Activated naive CD4-positive, alpha-beta T cell treated with anti-CD3 and anti-CD28 coated beads, Interleukin-2, amount 50 U/mL, for 24 hours (primary cell): ENCODE results near the gene PKHD1.

ENCODE experiments used
- H3K27ac Mint-ChIP-seq: one replicate; pipeline ENCODE4 v1.8.0; 2021; ENCODE audit warnings: mild to moderate bottlenecking, mixed read lengths
- H3K27me3 Mint-ChIP-seq: one replicate; pipeline ENCODE4 v1.8.0; 2021; ENCODE audit warnings: mixed read lengths
- H3K36me3 Mint-ChIP-seq: one replicate; pipeline ENCODE4 v1.8.0; 2021; ENCODE audit warnings: mixed read lengths
- H3K4me1 Mint-ChIP-seq: one replicate; pipeline ENCODE4 v1.8.0; 2021; ENCODE audit warnings: mixed read lengths
- H3K4me3 Mint-ChIP-seq: one replicate; pipeline ENCODE4 v1.8.0; 2021; ENCODE audit warnings: mild to moderate bottlenecking, mixed read lengths
- H3K9me3 Mint-ChIP-seq: one replicate; pipeline ENCODE4 v1.8.0; 2021; ENCODE audit warnings: mixed read lengths

PKHD1 gene

DNA sequence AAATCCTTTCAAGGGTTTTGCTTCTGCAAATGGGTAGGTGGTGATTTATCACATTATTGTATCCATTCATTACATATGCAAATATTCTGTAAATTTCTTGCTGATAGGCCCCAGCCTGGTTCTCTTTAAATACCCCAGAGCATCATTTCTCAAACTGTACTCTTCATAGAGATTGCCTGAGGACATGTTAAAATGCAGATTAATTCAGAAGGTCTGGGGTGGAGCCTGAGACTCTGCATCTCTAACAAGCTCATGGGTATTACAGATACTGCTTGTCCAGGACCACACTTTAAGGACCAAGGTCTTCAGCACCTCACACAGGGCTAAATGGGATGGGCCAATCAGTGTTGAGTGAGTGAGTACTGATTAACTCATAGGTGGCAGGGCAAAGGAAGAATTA is 46.3 kb downstream of the PKHD1 start:
- no peak overlapping the region for H3K27ac Mint-ChIP-seq
- no peaks in the 10 kb centered on the region for H3K36me3 Mint-ChIP-seq
- peaks cover 12% of the 10 kb centered on the region for H3K27me3 Mint-ChIP-seq
- H3K4me3 Mint-ChIP-seq = no peak overlapping the region
- H3K9me3 Mint-ChIP-seq = peaks cover 4% of the 10 kb centered on the region
- H3K4me1 Mint-ChIP-seq = no peaks in the 10 kb centered on the region

DNA sequence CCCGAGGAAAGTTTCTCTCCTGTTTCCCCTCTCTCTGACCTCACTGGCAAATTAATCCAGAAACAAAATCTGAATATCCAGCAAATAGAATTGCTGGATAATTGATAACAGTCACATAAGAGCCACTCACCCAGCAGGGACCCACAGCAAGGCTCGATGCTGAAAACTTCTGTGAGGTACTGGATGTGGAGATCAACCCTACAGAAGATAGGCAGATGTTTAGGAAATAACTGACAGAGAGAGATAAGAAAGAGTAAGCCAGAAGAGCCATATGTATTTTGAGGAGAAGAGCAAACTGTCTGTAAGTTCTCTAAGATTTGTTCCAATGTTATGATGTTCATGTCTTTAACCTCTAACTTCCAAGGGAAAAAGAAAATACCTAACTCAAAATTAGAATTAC is 59.7 kb downstream of the PKHD1 start:
- Mint-ChIP-seq H3K4me1 (no peaks in the 10 kb centered on the region), H3K27ac (no peak overlapping the region), H3K27me3 (peaks cover 8% of the 10 kb centered on the region), H3K4me3 (no peak overlapping the region), H3K36me3 (peaks cover 1% of the 10 kb centered on the region), H3K9me3 (no peaks in the 10 kb centered on the region)

DNA sequence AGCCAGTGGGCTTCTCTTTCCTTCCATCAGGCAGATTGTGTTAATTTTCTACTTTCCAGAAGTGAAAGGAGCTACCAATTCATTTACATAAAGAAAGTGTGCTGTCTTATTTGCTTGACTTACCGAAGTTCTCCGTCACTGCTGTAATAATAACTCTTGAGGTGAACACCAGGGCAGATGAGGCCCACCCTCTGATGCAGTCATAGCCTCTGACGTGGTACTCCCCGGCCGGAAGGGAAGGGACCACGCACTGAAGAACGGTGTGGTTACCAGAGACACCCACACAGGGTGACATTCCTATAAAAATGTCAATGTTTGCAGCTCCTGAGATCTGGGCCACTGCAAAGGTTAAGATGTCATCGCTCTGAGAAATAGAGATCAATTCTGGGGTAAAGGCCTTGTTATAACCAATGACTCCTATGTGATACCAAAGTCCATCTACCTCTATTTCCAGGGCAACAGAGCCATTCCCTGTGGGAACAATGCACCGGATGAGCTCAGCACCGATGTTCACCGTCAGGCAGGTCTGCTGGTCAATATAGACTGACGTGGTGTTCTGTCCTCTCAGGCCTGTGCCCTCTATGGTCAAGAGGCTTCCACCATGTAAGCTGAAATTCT is 62.9 kb downstream of the PKHD1 start:
- no peak overlapping the region for H3K4me3 Mint-ChIP-seq
- H3K36me3 Mint-ChIP-seq = no peaks in the 10 kb centered on the region
- H3K27ac Mint-ChIP-seq = no peak overlapping the region
- H3K27me3 Mint-ChIP-seq = peaks cover 12% of the 10 kb centered on the region
- no peaks in the 10 kb centered on the region for H3K4me1 Mint-ChIP-seq
- H3K9me3 Mint-ChIP-seq = no peaks in the 10 kb centered on the region

DNA sequence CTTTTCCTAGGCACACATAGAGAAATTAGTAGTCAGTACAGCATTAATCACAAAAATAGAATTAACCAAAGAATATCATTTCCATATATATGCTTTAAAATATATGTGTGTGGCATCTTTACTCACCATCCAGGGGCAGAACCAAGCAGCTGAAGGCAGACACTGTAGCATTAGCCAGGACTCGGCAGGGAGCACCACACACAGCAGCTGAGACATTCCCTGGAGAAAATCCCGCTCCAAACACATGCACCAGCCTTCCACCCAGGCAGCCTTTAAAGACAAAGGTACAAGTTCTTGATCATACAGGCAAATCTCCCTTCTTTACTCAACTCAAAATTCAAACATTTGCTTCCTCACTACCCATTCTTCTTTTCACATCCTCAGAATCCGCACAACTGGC is 64.7 kb downstream of the PKHD1 start:
- no peaks in the 10 kb centered on the region for H3K4me1 Mint-ChIP-seq
- H3K27ac Mint-ChIP-seq = no peak overlapping the region
- H3K27me3 Mint-ChIP-seq = peaks cover 11% of the 10 kb centered on the region
- no peak overlapping the region for H3K4me3 Mint-ChIP-seq
- no peaks in the 10 kb centered on the region for H3K36me3 Mint-ChIP-seq
- H3K9me3 Mint-ChIP-seq = no peaks in the 10 kb centered on the region

DNA sequence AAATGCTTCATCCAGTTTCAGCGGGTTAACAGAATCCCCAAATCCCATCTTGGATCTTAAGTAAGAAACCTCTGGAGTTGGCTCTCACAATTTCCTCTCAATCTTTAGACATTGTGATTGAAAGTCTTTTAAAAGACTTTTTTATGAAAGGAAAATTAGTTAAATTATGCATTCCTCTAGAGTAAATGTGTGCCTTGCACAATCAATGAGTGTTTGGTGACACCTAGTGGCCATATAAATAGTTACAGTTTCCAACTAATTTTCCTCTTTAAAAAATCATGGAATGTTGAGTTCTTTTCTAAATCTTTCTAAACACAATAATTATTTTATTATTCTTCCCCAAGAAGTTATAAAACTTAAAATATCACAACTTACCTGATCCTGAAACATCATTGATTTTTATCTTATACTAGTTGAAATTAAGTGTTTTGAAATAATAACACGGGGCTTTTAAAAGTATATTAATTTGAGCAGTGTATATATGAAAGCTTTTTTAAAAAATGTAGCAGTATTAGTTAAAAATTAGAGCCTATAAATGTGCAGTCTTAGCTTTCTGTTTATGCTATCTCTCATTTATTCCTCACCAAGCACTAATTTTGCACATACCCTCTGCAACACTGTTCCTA is 66.4 kb downstream of the PKHD1 start:
- no peaks in the 10 kb centered on the region for H3K4me1 Mint-ChIP-seq
- no peaks in the 10 kb centered on the region for H3K9me3 Mint-ChIP-seq
- no peak overlapping the region for H3K4me3 Mint-ChIP-seq
- peaks cover 9% of the 10 kb centered on the region for H3K27me3 Mint-ChIP-seq
- no peaks in the 10 kb centered on the region for H3K36me3 Mint-ChIP-seq
- no peak overlapping the region for H3K27ac Mint-ChIP-seq

DNA sequence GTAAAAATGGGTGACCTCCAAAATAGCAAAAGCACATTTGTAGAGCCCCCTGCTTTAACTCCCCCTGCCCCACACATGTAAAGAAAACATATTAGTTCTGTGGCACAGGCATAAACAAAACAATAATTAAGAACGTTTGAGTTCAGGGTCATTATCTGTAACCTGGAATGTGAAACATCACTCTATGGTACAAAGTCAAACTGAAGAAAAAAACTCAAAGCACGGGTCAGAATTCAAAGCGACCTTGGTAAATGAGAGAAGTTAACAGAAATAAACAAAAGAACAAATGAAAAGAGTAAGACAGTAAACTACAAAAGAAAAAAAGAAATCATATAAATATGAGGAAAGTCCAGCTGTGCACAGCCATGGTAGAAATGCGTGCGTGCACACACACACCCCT is 67.5 kb downstream of the PKHD1 start:
- Mint-ChIP-seq H3K36me3 (no peaks in the 10 kb centered on the region), H3K4me1 (no peaks in the 10 kb centered on the region), H3K27me3 (peaks cover 9% of the 10 kb centered on the region), H3K4me3 (no peak overlapping the region), H3K9me3 (no peaks in the 10 kb centered on the region), H3K27ac (no peak overlapping the region)

DNA sequence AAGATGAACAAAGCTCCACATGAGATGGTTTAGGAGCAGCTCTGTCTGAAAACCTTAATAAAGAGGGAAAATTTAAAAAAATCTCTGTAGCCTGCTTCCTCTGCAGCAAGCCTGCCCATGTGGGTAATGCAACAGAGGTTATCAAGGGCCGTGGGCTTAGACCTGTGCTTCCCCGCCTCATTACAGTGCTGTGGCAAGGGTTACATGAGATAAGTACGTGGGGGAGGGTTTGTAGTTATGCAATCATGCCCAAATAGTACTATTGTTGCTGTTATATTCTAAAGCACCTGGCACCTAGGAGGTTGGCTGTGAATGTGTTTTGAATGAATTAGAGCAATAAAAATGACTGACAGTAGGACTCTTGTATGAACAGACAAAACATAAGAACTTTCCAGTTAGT is 68.3 kb downstream of the PKHD1 start:
- no peaks in the 10 kb centered on the region for H3K36me3 Mint-ChIP-seq
- peaks cover 13% of the 10 kb centered on the region for H3K27me3 Mint-ChIP-seq
- no peak overlapping the region for H3K4me3 Mint-ChIP-seq
- no peaks in the 10 kb centered on the region for H3K4me1 Mint-ChIP-seq
- H3K27ac Mint-ChIP-seq = no peak overlapping the region
- H3K9me3 Mint-ChIP-seq = no peaks in the 10 kb centered on the region

DNA sequence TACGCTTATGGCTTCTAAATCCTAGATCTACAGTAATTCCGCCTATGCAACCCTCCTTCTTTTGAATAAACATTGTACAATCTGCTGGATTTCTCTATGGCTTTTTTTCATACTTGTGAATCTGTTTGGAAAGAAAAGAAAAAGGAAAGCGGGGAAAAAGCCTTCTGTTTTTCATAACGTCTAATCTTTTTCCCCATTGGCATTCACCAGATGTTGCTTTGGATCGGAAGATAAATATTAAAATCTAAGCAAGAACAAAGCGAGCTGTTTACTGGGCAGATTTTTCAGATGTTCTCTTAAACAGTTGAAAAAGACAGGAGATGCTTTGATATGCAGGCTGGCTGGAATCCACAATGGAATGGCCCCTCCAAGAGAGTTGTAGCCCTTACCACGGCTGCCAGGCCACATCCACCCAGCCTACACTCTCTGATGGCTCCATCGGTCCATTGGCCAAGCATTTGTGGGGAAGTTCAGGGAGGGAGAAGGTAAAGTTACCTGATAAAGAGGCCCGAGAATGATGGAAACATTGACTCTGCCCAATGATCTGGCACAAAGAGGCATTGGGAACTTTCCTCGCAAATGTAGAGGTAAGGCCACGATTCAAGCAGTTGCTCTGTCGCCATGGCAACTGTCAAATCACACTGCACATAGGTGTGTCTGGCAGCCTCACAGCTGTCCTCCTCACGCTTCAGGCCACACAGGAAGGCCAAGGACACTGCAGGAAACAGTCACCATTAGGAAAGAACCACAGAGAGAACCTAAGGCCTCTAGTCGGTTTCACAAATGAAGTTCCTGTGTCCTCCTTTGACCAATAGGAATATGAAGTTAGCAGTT is 70.3 kb downstream of the PKHD1 start:
- H3K27me3 Mint-ChIP-seq = peaks cover 15% of the 10 kb centered on the region
- no peak overlapping the region for H3K4me3 Mint-ChIP-seq
- H3K9me3 Mint-ChIP-seq = no peaks in the 10 kb centered on the region
- no peaks in the 10 kb centered on the region for H3K36me3 Mint-ChIP-seq
- H3K4me1 Mint-ChIP-seq = no peaks in the 10 kb centered on the region
- H3K27ac Mint-ChIP-seq = no peak overlapping the region

DNA sequence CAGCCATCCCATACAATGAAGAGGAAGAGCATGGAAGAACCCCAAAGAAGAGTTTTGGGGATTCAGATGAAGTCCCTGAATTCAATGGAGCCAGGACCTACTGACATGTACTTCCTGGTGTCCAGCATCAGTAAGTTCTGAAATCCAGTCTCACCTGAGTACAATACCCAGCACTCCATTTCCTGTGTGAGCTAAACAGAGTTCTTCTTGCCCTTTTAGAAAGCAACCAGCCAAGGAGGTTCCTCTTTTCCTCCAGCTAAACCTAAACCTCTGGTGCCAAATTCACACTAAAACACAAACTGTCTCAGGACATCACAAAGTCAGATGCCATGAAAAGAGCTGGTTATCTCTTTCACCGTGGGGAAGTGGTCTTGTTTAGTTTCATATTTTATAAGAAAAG is 71.5 kb downstream of the PKHD1 start:
- Mint-ChIP-seq H3K27ac (no peak overlapping the region), H3K36me3 (no peaks in the 10 kb centered on the region), H3K27me3 (peaks cover 11% of the 10 kb centered on the region), H3K4me3 (no peak overlapping the region), H3K4me1 (no peaks in the 10 kb centered on the region), H3K9me3 (no peaks in the 10 kb centered on the region)

DNA sequence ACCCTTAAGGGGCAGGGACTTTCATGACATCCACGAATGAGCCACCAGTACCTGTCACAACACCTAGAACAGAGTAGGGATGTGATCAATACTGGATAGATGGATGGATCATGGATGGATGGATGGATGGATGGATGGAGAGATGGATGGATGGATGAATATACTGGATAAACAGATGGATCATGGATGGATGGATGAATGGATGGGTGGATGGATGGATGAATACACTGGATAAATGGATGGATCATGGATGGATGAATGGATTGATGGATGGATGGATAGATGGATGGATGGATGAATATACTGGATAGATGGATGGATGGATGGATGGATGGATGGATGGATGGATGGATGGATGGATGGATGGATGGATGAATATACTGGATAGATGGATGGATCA is 73.0 kb downstream of the PKHD1 start:
- H3K27me3 Mint-ChIP-seq = peaks cover 7% of the 10 kb centered on the region
- H3K4me1 Mint-ChIP-seq = no peaks in the 10 kb centered on the region
- H3K9me3 Mint-ChIP-seq = no peaks in the 10 kb centered on the region
- H3K4me3 Mint-ChIP-seq = no peak overlapping the region
- H3K36me3 Mint-ChIP-seq = no peaks in the 10 kb centered on the region
- H3K27ac Mint-ChIP-seq = no peak overlapping the region

DNA sequence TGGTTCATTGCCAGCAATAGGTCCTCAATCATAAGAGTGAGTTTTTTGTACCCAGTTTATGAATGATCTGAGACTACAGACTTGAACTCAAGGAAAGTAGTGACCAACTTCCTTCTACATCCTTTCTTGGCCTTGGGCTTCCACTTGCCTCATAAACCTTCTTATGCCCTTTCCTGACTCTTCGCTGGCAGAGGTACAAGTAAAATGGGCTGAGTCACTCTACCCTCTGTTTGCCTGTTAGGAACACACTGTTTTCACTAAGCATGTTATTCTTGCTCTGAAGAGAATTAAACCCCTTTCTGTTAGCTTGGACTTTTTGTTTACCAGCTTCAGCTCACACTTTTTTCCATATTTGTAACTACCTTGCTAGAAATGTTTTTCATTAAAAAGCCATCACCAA is 74.4 kb downstream of the PKHD1 start:
- Mint-ChIP-seq H3K36me3 (no peaks in the 10 kb centered on the region), H3K4me3 (no peak overlapping the region), H3K9me3 (no peaks in the 10 kb centered on the region), H3K27ac (no peak overlapping the region), H3K27me3 (peaks cover 7% of the 10 kb centered on the region), H3K4me1 (no peaks in the 10 kb centered on the region)

DNA sequence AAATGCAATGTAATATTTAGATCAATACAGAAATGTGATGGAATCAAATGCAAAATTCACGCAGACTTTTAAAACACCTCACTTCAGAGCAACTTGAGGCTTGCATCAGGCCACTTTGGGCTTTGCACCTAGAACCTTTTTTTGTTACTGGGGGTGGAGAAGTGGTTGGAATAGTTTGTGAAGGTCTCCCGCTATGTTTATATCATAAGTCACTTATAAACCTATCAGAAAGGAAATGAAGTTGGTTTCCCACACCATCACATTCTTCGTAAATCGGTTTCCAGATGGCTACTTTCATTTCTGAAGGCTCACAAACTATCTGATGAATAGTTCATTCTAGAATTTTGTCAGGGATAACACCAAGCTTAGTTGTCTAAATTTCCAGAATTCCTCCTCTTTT is 74.8 kb downstream of the PKHD1 start:
- no peak overlapping the region for H3K27ac Mint-ChIP-seq
- H3K9me3 Mint-ChIP-seq = no peaks in the 10 kb centered on the region
- no peaks in the 10 kb centered on the region for H3K36me3 Mint-ChIP-seq
- H3K4me1 Mint-ChIP-seq = no peaks in the 10 kb centered on the region
- H3K4me3 Mint-ChIP-seq = no peak overlapping the region
- peaks cover 9% of the 10 kb centered on the region for H3K27me3 Mint-ChIP-seq

DNA sequence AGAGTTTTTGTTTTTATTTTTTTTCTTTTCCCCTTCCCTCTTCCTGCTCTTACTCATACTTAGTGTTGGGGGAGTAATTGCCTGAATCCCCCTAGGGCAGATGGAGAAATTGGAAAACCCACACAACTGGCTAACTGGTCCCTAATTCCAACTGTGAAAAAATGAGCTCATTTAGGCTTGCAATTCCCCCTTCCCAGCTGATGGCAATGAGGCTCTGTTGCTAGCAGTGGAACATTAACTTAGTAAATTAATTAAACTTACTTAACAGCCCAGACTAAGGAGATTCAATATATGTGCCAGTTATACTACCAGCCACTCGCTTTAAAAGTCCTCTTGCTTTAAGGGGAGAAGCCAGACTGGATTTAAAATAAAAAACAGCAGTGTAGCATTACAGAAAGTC is 76.6 kb downstream of the PKHD1 start:
- peaks cover 11% of the 10 kb centered on the region for H3K27me3 Mint-ChIP-seq
- H3K27ac Mint-ChIP-seq = no peak overlapping the region
- no peaks in the 10 kb centered on the region for H3K36me3 Mint-ChIP-seq
- no peaks in the 10 kb centered on the region for H3K9me3 Mint-ChIP-seq
- H3K4me1 Mint-ChIP-seq = no peaks in the 10 kb centered on the region
- H3K4me3 Mint-ChIP-seq = no peak overlapping the region

DNA sequence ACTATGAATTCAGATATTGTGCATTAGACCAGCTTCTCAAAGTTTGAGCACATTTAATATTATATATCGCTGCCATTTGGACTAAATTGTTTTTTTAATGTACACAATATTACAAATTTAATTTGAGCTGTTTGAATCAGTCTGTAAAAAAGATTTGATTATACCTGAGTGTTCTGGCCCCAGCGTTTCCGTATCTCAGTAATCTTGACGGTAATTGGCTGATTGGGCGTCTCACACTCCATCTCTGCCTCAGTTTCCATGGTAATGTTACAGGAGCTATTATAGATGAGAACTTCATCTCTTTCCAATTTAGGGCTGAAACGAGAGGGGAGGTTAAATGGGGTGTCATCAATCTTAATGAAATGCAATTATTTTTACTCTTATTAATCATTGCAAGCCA is 77.3 kb downstream of the PKHD1 start:
- Mint-ChIP-seq H3K27ac (no peak overlapping the region), H3K4me1 (no peaks in the 10 kb centered on the region), H3K36me3 (no peaks in the 10 kb centered on the region), H3K27me3 (peaks cover 11% of the 10 kb centered on the region), H3K9me3 (no peaks in the 10 kb centered on the region), H3K4me3 (no peak overlapping the region)

DNA sequence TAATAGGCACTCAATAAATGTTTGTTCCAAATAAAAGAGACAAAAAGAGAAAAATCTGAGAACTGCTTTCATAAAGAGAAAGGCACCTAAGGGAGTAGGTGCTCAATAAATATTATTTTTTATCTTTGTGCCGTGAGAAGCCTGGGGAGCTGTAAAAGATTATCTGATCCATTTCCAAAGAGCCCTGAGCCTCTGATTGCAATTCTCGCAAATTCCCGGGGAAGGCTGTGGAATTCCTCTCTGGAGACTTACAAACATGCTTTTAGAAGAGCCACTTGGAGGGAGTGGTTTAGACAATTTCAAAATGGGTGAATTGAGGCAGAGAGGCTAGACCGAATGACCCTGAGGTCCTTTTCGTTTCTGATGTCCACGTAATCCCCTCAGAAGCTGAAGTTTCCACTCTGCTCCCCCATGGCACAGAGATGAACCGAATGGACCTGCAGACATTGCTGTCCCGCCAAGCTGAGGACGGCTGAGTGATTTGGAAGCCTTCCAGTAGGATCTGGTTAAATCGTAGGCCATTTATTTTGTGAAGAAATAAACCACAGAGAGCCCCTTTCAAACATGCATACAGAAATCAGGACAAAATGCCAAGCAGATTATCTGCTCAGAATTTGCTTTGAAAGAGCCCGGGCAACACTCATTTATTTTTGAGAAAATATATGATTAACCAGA is 77.8 kb downstream of the PKHD1 start:
- H3K36me3 Mint-ChIP-seq = no peaks in the 10 kb centered on the region
- H3K4me3 Mint-ChIP-seq = no peak overlapping the region
- H3K27ac Mint-ChIP-seq = no peak overlapping the region
- H3K9me3 Mint-ChIP-seq = no peaks in the 10 kb centered on the region
- peaks cover 11% of the 10 kb centered on the region for H3K27me3 Mint-ChIP-seq
- H3K4me1 Mint-ChIP-seq = no peaks in the 10 kb centered on the region

DNA sequence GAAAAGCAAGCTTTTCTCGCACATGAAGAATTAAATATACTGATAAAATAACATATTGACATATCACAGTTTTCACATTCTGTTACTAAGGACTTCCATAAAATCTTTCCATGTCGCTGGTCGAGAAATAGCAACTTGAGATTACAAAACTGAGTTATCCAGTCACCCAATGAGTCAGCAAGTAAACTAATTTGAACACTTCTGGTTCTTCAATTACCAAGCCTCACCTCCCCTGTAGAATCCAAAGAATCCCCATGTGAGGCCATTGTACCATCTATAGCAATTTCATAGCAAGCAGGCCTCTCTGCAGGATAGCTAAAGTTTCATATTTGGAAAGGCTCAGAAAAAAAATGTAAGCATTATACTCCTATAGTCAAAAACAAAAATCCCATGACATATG is 87.3 kb downstream of the PKHD1 start:
- H3K4me1 Mint-ChIP-seq = no peaks in the 10 kb centered on the region
- H3K27me3 Mint-ChIP-seq = peaks cover 19% of the 10 kb centered on the region
- H3K27ac Mint-ChIP-seq = no peak overlapping the region
- H3K4me3 Mint-ChIP-seq = no peak overlapping the region
- H3K36me3 Mint-ChIP-seq = no peaks in the 10 kb centered on the region
- H3K9me3 Mint-ChIP-seq = no peaks in the 10 kb centered on the region
